Loucy (cell line): ENCODE results near the gene CEP55.

Experiments
- H2AFZ ChIP-seq: fragments of 200-600 bp; sonication (generic); 2 replicates; pipeline ENCODE4 v1.6.0; 2016; ENCODE audit warnings: antibody characterized with exemption, mild to moderate bottlenecking, low read length, moderate library complexity
- H3F3A ChIP-seq: fragments of 200-600 bp; 2 replicates; pipeline ENCODE4 v1.6.0; 2016; ENCODE audit warnings: antibody characterized with exemption, low read depth, mild to moderate bottlenecking
- H3K27me3 ChIP-seq: fragments of 200-600 bp; sonication (generic); 2 replicates; pipeline ENCODE4 v1.6.1; 2014; ENCODE audit warnings: low read length, mild to moderate bottlenecking; ENCODE audit not compliant: insufficient read depth, poor library complexity, severe bottlenecking
- H3K36me3 ChIP-seq: fragments of 200-600 bp; sonication (generic); 2 replicates; pipeline ENCODE4 v1.6.1; 2016; ENCODE audit warnings: low read length; ENCODE audit not compliant: insufficient read depth
- H3K4me1 ChIP-seq: fragments of 200-600 bp; sonication (generic); 2 replicates; pipeline ENCODE4 v1.5.1; 2014; ENCODE audit warnings: low read length, mild to moderate bottlenecking; ENCODE audit not compliant: insufficient read depth, poor library complexity, severe bottlenecking
- H3K4me2 ChIP-seq: fragments of 200-600 bp; sonication (generic); 2 replicates; pipeline ENCODE4 v1.6.0; 2014; ENCODE audit warnings: antibody characterized with exemption, low read length, low read depth, mild to moderate bottlenecking; ENCODE audit not compliant: poor library complexity, severe bottlenecking
- H3K4me3 ChIP-seq: fragments of 200-600 bp; sonication (generic); 2 replicates; pipeline ENCODE4 v1.5.1; 2014; ENCODE audit warnings: low read length, mild to moderate bottlenecking, mixed read lengths; ENCODE audit not compliant: poor library complexity, severe bottlenecking
- H3K79me2 ChIP-seq: fragments of 200-600 bp; sonication (generic); 2 replicates; pipeline ENCODE4 v1.6.1; 2014; ENCODE audit warnings: low read length; ENCODE audit not compliant: insufficient read depth
- H3K9ac ChIP-seq: fragments of 200-600 bp; sonication (generic); 2 replicates; pipeline ENCODE4 v1.6.0; 2014; ENCODE audit warnings: mild to moderate bottlenecking, low read depth, low read length, moderate library complexity; ENCODE audit not compliant: poor library complexity, severe bottlenecking
- H3K9me2 ChIP-seq: fragments of 200-600 bp; sonication (generic); replicated peaks from 2 replicates; pipeline ENCODE4 v1.6.1; 2016; ENCODE audit warnings: low read depth, low read length, mixed read lengths
- H3K9me3 ChIP-seq: fragments of 200-600 bp; sonication (generic); 2 replicates; pipeline ENCODE4 v1.6.1; 2014; ENCODE audit warnings: mild to moderate bottlenecking, antibody characterized with exemption, low read length, low read depth; ENCODE audit not compliant: insufficient read depth
- H4K20me1 ChIP-seq: fragments of 200-600 bp; sonication (generic); 2 replicates; pipeline ENCODE4 v1.6.0; 2014; ENCODE audit warnings: antibody characterized with exemption, low read length, mild to moderate bottlenecking; ENCODE audit not compliant: insufficient read depth, poor library complexity, severe bottlenecking
- CTCF ChIP-seq: fragments of 200-600 bp; sonication (generic); conservative IDR thresholded peaks from 2 replicates; pipeline ENCODE4 v1.5.1; 2014; ENCODE audit warnings: mild to moderate bottlenecking, antibody characterized with exemption, low read length
- EZH2phosphoT487 ChIP-seq: fragments of 200-600 bp; IDR thresholded peaks from 2 replicates; pipeline ENCODE4 v1.6.1; 2018; ENCODE audit warnings: antibody characterized with exemption, mild to moderate bottlenecking, moderate library complexity, borderline replicate concordance

Gene CEP55

GRCh38 chr10:93501650-93502049, 5.2 kb downstream of the CEP55 start:
- Histone ChIP-seq H3K36me3 (peaks cover 22% of the 10 kb centered on the region; the same call in 1 of the 2 replicates), H3K4me1 (peaks cover 55% of the 10 kb centered on the region), H3K4me2 (peak overlapping the region; percentile 71), H3K9me3 (no peaks in the 10 kb centered on the region), H2AFZ (no peak overlapping the region), H3K9me2 (no peaks in the 10 kb centered on the region), H3K4me3 (peak overlapping the region; percentile 49), H3F3A (no peaks in the 10 kb centered on the region), H3K27me3 (no peaks in the 10 kb centered on the region), H3K79me2 (peaks cover 66% of the 10 kb centered on the region), H4K20me1 (peaks cover 21% of the 10 kb centered on the region), H3K9ac (no peak overlapping the region)
- no peak for TF ChIP-seq CTCF
- no peak for TF ChIP-seq EZH2phosphoT487

GRCh38 chr10:93503075-93503474, 6.7 kb downstream of the CEP55 start:
- Histone ChIP-seq H3K4me3 (peak overlapping the region; percentile 49), H3K4me2 (peak overlapping the region; percentile 71), H2AFZ (no peak overlapping the region), H3K9ac (no peak overlapping the region), H3K27me3 (no peaks in the 10 kb centered on the region), H3K9me2 (no peaks in the 10 kb centered on the region), H4K20me1 (peaks cover 21% of the 10 kb centered on the region), H3F3A (no peaks in the 10 kb centered on the region), H3K9me3 (no peaks in the 10 kb centered on the region), H3K79me2 (peaks cover 52% of the 10 kb centered on the region), H3K4me1 (peaks cover 46% of the 10 kb centered on the region), H3K36me3 (peaks cover 35% of the 10 kb centered on the region)
- TF ChIP-seq EZH2phosphoT487 (no peak), CTCF (no peak)

GRCh38 chr10:93505075-93505474, 8.7 kb downstream of the CEP55 start:
- Histone ChIP-seq H3K79me2 (peaks cover 32% of the 10 kb centered on the region), H3K4me1 (peaks cover 28% of the 10 kb centered on the region), H3K36me3 (peaks cover 44% of the 10 kb centered on the region), H4K20me1 (peaks cover 13% of the 10 kb centered on the region), H3F3A (no peaks in the 10 kb centered on the region), H3K9ac (no peak overlapping the region), H3K9me2 (no peaks in the 10 kb centered on the region), H3K9me3 (no peaks in the 10 kb centered on the region), H3K4me2 (no peak overlapping the region), H3K27me3 (no peaks in the 10 kb centered on the region), H3K4me3 (no peak overlapping the region), H2AFZ (no peak overlapping the region)
- TF ChIP-seq CTCF (no peak), EZH2phosphoT487 (no peak)
